DMS79 (cell line): Measurements from ENCODE around the gene MYO1B.

Source experiments
- DNase-seq: peaks from one replicate; lab custom pipeline; 2025; lab: John Stamatoyannopoulos, UW

The MYO1B gene

DNA sequence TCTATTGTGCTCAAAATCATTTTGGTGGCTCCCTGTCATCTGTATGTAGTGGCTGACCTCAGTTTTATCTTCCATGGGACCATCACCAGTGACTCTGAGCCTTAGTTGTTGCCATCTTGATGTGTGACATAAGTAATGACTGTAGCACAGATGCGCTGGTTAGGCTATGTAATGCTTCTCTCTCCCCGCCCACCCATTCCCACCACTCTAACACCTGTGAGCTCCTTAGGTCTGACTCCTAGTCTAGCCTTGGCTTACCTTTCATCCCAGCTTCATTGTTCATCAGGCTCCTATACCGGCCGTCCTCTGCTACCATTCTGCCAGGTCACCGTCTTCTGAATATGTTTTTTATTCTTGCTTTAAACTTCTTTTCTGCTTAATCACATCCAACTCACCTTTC is 17.2 kb downstream of the MYO1B start:
- no peak for DNase-seq

- no peak for DNase-seq
Observed at GRCh38 chr2:191263050-191263449, 17.8 kb downstream of the MYO1B start.

- no peak for DNase-seq
Observed at GRCh38 chr2:191264647-191265081, 19.5 kb downstream of the MYO1B start.

DNA sequence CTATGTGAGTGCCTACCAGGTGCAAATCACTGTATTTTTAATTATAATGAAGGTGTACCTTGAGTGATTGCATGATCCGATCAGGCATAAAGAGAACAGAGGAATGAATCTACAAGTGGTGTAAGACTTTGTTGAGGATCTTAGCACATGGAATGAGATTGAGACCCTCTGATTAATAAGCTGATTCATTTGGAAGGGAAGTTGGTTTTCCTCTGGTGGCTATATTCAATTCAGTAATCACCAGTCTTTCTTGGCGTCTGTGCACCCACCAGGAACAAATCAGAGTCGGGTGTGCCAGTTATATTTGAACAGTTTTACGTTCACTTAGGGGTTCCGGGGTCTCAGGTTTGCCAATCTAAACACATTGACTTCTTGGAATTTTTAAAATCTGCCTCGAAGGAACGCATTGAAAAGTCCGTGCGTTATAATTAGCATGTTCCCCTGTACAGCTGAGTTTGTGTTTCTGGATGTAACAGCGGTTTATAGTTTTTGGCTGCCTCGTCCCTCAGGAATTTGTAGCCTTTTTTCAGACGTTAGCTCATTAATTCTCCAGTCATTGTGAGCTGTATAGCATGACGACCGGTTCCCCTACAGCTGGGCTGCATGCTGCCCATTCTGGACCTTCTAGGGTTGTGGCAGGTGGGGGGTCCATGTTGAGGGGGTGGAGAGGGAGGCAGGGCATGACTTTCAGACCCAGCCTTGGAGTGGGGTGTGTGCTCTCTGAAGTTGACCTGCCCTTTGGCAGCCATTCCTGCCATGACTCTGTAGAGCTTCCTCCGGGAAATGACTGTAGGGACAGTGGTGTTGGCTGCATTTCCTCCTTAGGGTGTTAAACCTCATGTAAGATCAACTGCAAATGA is 20.3 kb downstream of the MYO1B start:
- DNase-seq: no peak

DNA sequence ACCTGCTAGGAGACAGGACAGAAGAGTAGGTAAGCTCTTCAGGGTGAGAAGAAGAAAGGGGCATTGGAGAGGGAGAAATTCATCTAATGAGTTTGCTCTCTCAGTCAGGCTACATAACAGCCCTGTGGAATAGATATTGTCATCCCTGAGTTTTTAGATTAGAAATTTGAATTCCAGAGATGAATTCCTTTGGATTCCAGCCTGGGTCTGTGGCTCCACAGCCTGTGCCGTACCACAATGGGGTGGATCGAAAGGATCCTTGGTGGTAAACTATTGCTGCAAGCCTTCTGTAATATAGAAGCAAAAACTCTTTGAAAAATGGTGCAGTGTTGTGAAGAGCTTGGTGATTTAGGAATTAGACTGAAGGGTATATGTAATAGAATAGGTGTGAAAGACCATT is 21.0 kb downstream of the MYO1B start:
- no peak for DNase-seq

DNA sequence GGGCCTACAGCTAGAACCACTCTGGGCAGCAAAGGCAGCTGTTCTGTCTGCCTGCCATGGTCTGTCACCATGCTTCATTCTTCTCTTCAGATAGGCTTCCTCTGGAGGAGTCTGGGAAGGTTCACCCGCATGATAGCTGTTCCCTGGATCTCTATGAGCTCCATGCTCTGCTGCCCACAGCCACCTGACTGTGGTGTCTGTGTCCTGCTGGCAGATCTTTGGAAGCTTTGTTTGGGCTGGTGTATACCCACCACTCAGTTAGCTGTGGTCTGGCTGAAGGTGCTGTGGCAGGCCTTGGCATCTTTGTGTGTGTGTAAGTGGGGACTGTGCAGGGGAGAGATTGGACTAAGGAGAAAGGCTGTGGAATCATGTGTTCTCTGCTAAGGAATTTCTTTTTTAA is 23.4 kb downstream of the MYO1B start:
- no peak for DNase-seq

GRCh38 chr2:191270306-191271161 is 25.3 kb downstream of the MYO1B start:
- DNase-seq: no peak

GRCh38 chr2:191272064-191272463 is 26.9 kb downstream of the MYO1B start:
- DNase-seq: no peak

- DNase-seq: no peak
Observed at GRCh38 chr2:191274413-191274815, 29.2 kb downstream of the MYO1B start.

- no peak for DNase-seq
Observed at GRCh38 chr2:191276792-191277465, 31.7 kb downstream of the MYO1B start.

GRCh38 chr2:191280290-191280689 is 35.1 kb downstream of the MYO1B start:
- DNase-seq: no peak

GRCh38 chr2:191280834-191281756 is 35.9 kb downstream of the MYO1B start:
- no peak for DNase-seq

- DNase-seq: no peak
Observed at GRCh38 chr2:191285252-191285651, 40.0 kb downstream of the MYO1B start.

DNA sequence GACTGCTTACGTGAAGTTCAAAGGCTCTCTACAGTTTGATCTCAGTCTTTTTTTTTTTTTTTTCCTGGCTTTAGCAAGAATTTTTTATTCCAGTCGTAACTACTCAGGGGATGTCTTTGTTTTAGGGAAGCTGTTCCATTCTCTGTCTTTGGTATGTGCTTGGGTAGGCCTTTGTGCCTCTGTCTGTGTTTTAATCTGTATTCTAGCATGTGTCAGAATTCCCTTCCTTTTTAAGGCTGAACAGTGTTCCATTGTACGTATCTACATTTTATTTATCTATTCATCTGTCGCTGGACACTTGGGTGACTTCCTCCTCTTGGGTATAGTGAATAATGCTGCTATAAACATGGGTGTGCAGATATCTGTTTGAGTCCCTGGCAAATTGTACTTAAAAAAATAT is 42.6 kb downstream of the MYO1B start:
- no peak for DNase-seq

- DNase-seq: no peak
Observed at GRCh38 chr2:191289049-191289448, 43.8 kb downstream of the MYO1B start.

GRCh38 chr2:191291471-191291870 is 46.3 kb downstream of the MYO1B start:
- no peak for DNase-seq

GRCh38 chr2:191292869-191293268 is 47.7 kb downstream of the MYO1B start:
- DNase-seq: no peak

DNA sequence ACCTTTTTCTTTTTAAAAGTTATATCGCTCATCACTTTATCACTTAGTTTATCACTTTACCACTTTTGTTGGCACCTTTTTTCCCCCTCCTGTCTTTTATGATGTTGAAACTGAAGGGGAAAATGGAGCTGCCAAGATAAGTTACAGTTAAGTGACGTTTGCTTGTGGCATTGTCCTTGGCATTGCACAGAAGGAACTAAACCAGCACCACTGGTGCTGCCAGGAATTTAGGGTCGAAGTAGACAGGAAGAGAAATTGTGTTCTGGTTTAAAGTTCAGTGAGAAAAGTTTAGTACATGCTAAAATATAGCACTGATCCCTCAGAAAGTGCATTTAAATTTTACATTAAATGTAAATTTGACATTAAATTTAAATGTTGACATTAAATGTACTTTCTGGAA is 49.9 kb downstream of the MYO1B start:
- no peak for DNase-seq

GRCh38 chr2:191296083-191297006 is 51.1 kb downstream of the MYO1B start:
- no peak for DNase-seq

DNA sequence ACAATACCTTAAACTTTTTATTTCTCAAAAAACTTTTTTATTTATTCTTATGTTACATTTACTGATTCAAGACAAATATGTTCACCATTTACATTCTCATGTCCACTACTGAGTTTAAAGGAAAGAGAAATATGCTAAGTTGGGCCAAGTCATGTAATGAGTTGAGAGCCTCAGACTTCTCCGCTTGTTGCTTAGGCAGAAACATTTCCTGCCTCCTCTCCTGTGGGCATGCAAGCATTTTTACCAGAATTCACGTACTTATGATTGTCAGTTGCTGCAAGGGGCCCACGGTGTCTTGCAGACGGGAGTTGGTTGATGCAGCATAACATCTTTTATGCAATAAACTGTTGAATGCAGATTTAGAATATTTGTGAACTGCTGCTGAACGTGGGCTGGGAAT is 51.8 kb downstream of the MYO1B start:
- DNase-seq: no peak
